AG04450 (cell line): ENCODE results near the gene KCNQ4. TPM values are rescaled to one million over a fixed set of nuclear protein-coding genes. Genes with fewer than 3 reads are reported as not detected.

Source experiments
- CTCF ChIA-PET: fragments of 300-600, 350-600 bp; formaldehyde crosslinking; extraction: SDS; loops from one replicate; lab custom pipeline; 2022; ENCODE audit warnings: antibody characterized with exemption, inconsistent platforms; lab: Charles Lee
- POLR2A ChIA-PET: fragments of 350-600 bp; formaldehyde crosslinking; extraction: SDS; loops from one replicate; lab custom pipeline; 2021; ENCODE audit warnings: antibody characterized with exemption, inconsistent platforms; lab: Yijun Ruan, JAX
- DNase-seq: peaks from one replicate; pipeline ENCODE4 v3.0.0-alpha.2; 2011; ENCODE audit warnings: low read depth, low spot score
- H3K27ac ChIP-seq: one replicate; pipeline ENCODE4 v1.5.1; 2012; ENCODE audit warnings: low read depth, low read length, control low read depth
- H3K27me3 ChIP-seq: one replicate; pipeline ENCODE4 v1.6.0; 2012; ENCODE audit warnings: low read length; ENCODE audit not compliant: control insufficient read depth, insufficient read depth
- H3K4me3 ChIP-seq: 2 replicates; pipeline ENCODE4 v1.5.1; 2011; ENCODE audit warnings: mild to moderate bottlenecking, low read depth, low read length, control low read depth
- H3K9me3 ChIP-seq: 2 replicates; pipeline ENCODE4 v1.5.1; 2012; ENCODE audit warnings: low read length; ENCODE audit not compliant: control insufficient read depth, insufficient read depth
- CTCF ChIP-seq: IDR thresholded peaks from 2 replicates; pipeline ENCODE4 v1.5.1; 2011; ENCODE audit warnings: low read depth, low read length, control low read depth, inconsistent platforms
- polyA plus RNA-seq: library from polyadenylated mRNA; depleted of rRNA; stranded (reverse); fragments of >200 nt; gene quantifications from 2 replicates; pipeline ENCODE4 v1.2.3, GENCODE V29; 2011

Gene KCNQ4
- polyA plus RNA-seq, 1 experiment: not detected

- Histone ChIP-seq H3K9me3 (peaks cover 5% of the 10 kb centered on the region; the same call in 1 of the 2 replicates), H3K27ac (no peak overlapping the region), H3K27me3 (peaks cover 27% of the 10 kb centered on the region), H3K4me3 (no peak overlapping the region)
- CTCF ChIA-PET: interaction anchor here (1.0 to 1.6 kb wide), 5 partner anchors 71 to 232 kb away, joined by 3 to 6 read pairs (median 3); no protein-coding TSS in a partner anchor
- no peak for DNase-seq
- TF ChIP-seq CTCF: no peak
- POLR2A ChIA-PET: interaction anchor here (0.6 kb wide), 1 partner anchor 142 kb away, joined by 4 read pairs; no protein-coding TSS in a partner anchor
These were observed 61.6 kb downstream of the KCNQ4 start for GRCh38 chr1:40844887-40845878.

- no peak for DNase-seq
- Histone ChIP-seq H3K4me3 (no peak overlapping the region), H3K9me3 (peaks cover 5% of the 10 kb centered on the region; the same call in 1 of the 2 replicates), H3K27ac (no peak overlapping the region), H3K27me3 (peaks cover 24% of the 10 kb centered on the region)
- TF ChIP-seq CTCF: no peak
- CTCF ChIA-PET: interaction anchor here (1.0 to 17.4 kb wide), 4 partner anchors 72 to 233 kb away, joined by 3 to 442 read pairs (median 6); no protein-coding TSS in a partner anchor
- POLR2A ChIA-PET: no interaction called here
These were observed 62.3 kb downstream of the KCNQ4 start for GRCh38 chr1:40845895-40846294.

- peaks cover 22% of the 10 kb centered on the region for H3K27me3 ChIP-seq
- TF ChIP-seq CTCF: no peak
- no peak overlapping the region for H3K27ac ChIP-seq
- ChIA-PET POLR2A (no interaction called here), CTCF (interaction anchor here (1.2 to 17.4 kb wide), 5 partner anchors 92 to 156 kb away, joined by 5 to 442 read pairs (median 7); no protein-coding TSS in a partner anchor)
- H3K9me3 ChIP-seq: peaks cover 5% of the 10 kb centered on the region; the same call in 1 of the 2 replicates
- no peak for DNase-seq
- no peak overlapping the region for H3K4me3 ChIP-seq
These were observed 63.6 kb downstream of the KCNQ4 start for GRCh38 chr1:40847023-40847745.

DNA sequence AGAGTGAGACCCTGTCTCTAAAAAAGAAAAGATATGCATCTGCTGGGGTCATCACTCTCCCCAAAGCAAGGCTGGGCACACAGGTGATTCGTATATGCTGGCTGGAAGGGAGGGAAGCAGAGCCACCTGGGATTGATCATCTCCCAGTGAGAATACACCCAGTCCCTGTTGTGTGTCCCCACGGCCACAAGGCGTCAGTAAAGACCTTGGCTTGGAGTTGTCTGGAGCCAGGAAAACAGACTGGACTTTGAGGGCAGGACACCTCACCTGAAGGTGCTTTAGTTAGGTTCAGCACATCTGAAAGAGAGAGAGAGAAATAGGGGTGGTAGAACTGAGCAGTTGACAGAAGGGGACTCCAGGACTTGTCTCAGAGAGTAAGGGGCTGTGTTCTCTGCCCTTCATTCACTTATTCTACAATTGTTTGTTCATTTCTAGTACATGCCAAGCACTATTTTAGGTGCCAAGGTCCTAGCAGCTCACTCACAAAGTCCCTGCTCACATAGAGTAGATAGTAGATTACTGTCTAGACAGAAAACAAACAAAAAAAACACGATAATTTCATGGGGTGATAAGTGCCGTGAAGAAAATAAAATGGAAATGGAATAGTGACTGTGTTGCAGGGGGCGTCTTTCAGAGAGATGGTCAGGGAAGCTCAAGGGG, 65.1 kb downstream of the KCNQ4 start:
- peak; percentile 98 for TF ChIP-seq CTCF
- H3K4me3 ChIP-seq: no peak overlapping the region
- no peak overlapping the region for H3K27ac ChIP-seq
- DNase-seq: no peak
- peaks cover 9% of the 10 kb centered on the region for H3K27me3 ChIP-seq
- ChIA-PET CTCF (interaction anchor here (0.6 to 17.4 kb wide), 28 partner anchors 12 to 316 kb away, joined by 3 to 442 read pairs (median 4); partner anchors contain the start of genes CITED4 and SLFNL1), POLR2A (no interaction called here)
- no peaks in the 10 kb centered on the region for H3K9me3 ChIP-seq
